ENCODE measurements around the gene ZFYVE28.

Gene ZFYVE28

GRCh38 chr4:2341261-2341841 is 77.1 kb downstream of the ZFYVE28 start:
- no peak for TF ChIP-seq SIN3A (IDR thresholded peaks at IDR 0.05; ENCODE audit: borderline replicate concordance, insufficient read depth, low read length)
- TF ChIP-seq POLR2AphosphoS5 (IDR thresholded peaks at IDR 0.05; ENCODE audit: low read depth, low read length): no peak
- TF ChIP-seq FOXP2 (optimal IDR thresholded peaks at IDR 0.05; ENCODE audit: borderline replicate concordance, extremely low read depth, extremely low read length, insufficient read depth): no peak
- TF ChIP-seq REST (IDR thresholded peaks at IDR 0.05; ENCODE audit: insufficient read depth in 1 of 2, low read depth in 2 of 2, low read length in 2 of 2): no peak
- TF ChIP-seq TAF1 (IDR thresholded peaks at IDR 0.05; ENCODE audit: borderline replicate concordance, insufficient read depth, low read length): no peak

- TF ChIP-seq TAF1 (IDR thresholded peaks at IDR 0.05; ENCODE audit: borderline replicate concordance, insufficient read depth, low read length) (no peak), POLR2AphosphoS5 (IDR thresholded peaks at IDR 0.05; ENCODE audit: low read depth, low read length) (no peak)
Measured at GRCh38 chr4:2340272-2341061, 78.0 kb downstream of the ZFYVE28 start.

- TF ChIP-seq FOXP2 (optimal IDR thresholded peaks at IDR 0.05; ENCODE audit: borderline replicate concordance, extremely low read depth, extremely low read length, insufficient read depth) (no peak), REST (IDR thresholded peaks at IDR 0.05; ENCODE audit: insufficient read depth in 1 of 2, low read depth in 2 of 2, low read length in 2 of 2) (no peak), TAF1 (IDR thresholded peaks at IDR 0.05; ENCODE audit: borderline replicate concordance, insufficient read depth, low read length) (no peak), SIN3A (IDR thresholded peaks at IDR 0.05; ENCODE audit: borderline replicate concordance, insufficient read depth, low read length) (no peak), POLR2AphosphoS5 (IDR thresholded peaks at IDR 0.05; ENCODE audit: low read depth, low read length) (no peak)
Measured at GRCh38 chr4:2339458-2340271, 78.8 kb downstream of the ZFYVE28 start.

- TF ChIP-seq TAF1 (IDR thresholded peaks at IDR 0.05; ENCODE audit: borderline replicate concordance, insufficient read depth, low read length): no peak
- no peak for TF ChIP-seq REST (IDR thresholded peaks at IDR 0.05; ENCODE audit: insufficient read depth in 1 of 2, low read depth in 2 of 2, low read length in 2 of 2)
- TF ChIP-seq SIN3A (IDR thresholded peaks at IDR 0.05; ENCODE audit: borderline replicate concordance, insufficient read depth, low read length): no peak
- no peak for TF ChIP-seq FOXP2 (optimal IDR thresholded peaks at IDR 0.05; ENCODE audit: borderline replicate concordance, extremely low read depth, extremely low read length, insufficient read depth)
- no peak for TF ChIP-seq POLR2AphosphoS5 (IDR thresholded peaks at IDR 0.05; ENCODE audit: low read depth, low read length)
Measured at GRCh38 chr4:2338754-2339457, 79.5 kb downstream of the ZFYVE28 start.

- TF ChIP-seq TAF1 (IDR thresholded peaks at IDR 0.05; ENCODE audit: borderline replicate concordance, insufficient read depth, low read length): no peak
- no peak for TF ChIP-seq POLR2AphosphoS5 (IDR thresholded peaks at IDR 0.05; ENCODE audit: low read depth, low read length)
- TF ChIP-seq FOXP2 (optimal IDR thresholded peaks at IDR 0.05; ENCODE audit: borderline replicate concordance, extremely low read depth, extremely low read length, insufficient read depth): no peak
- no peak for TF ChIP-seq SIN3A (IDR thresholded peaks at IDR 0.05; ENCODE audit: borderline replicate concordance, insufficient read depth, low read length)
- no peak for TF ChIP-seq REST (IDR thresholded peaks at IDR 0.05; ENCODE audit: insufficient read depth in 1 of 2, low read depth in 2 of 2, low read length in 2 of 2)
Measured at GRCh38 chr4:2337896-2338295, 80.5 kb downstream of the ZFYVE28 start.
